IMR-90 (cell line): ENCODE data around the gene SYT5. TPM values are rescaled to one million over a fixed set of nuclear protein-coding genes. Genes with fewer than 3 reads are reported as not detected.

Experiments used
- ATAC-seq: fragments of 200-7000 bp; cut with Tn5 transposase; 2 replicates; pipeline ENCODE4 v1.9.1; 2020; ENCODE audit warnings: low read depth, mild to moderate bottlenecking, moderate library complexity
- BruUV-seq: library from RNA; stranded (reverse); fragments of 400-500 nt; replicated peaks from 2 replicates; lab custom pipeline; 2021; lab: Mats Ljungman, UMichigan
- CTCF ChIA-PET: fragments of 300-600 bp; formaldehyde crosslinking; extraction: SDS; loops from one replicate; lab custom pipeline; 2021; ENCODE audit warnings: antibody characterized with exemption; lab: Yijun Ruan, JAX
- POLR2A ChIA-PET: fragments of 300-600 bp; sonication (Branson Sonifier 250); formaldehyde crosslinking; loops from one replicate; lab custom pipeline; 2022; ENCODE audit warnings: antibody characterized with exemption; ENCODE audit not compliant: unreplicated experiment; lab: Charles Lee
- DNase-seq: peaks from one replicate; pipeline ENCODE4 v3.0.0; 2013
- H2AFZ ChIP-seq: replicated peaks from 2 replicates; pipeline ENCODE3; 2013; ENCODE audit warnings: low read length, mild to moderate bottlenecking; ENCODE audit not compliant: poor library complexity
- H2AK5ac ChIP-seq: 2 replicates; pipeline ENCODE4 v1.6.1; 2013; ENCODE audit warnings: low read depth, low read length, inconsistent platforms
- H2AK9ac ChIP-seq: replicated peaks from 2 replicates; pipeline ENCODE3; 2013; ENCODE audit warnings: mild to moderate bottlenecking, low read depth, low read length, moderate library complexity; ENCODE audit not compliant: poor library complexity
- H2BK120ac ChIP-seq: 2 replicates; pipeline ENCODE4 v1.6.1; 2013; ENCODE audit warnings: low read depth, low read length, inconsistent platforms
- H2BK15ac ChIP-seq: 3 replicates; pipeline ENCODE4 v1.6.1; 2013; ENCODE audit warnings: low read depth, low read length, inconsistent platforms
- H2BK20ac ChIP-seq: 2 replicates; pipeline ENCODE4 v1.6.1; 2013; ENCODE audit warnings: low read depth, mild to moderate bottlenecking, inconsistent platforms, low read length, moderate library complexity
- H2BK5ac ChIP-seq: 2 replicates; pipeline ENCODE4 v1.6.1; 2013; ENCODE audit warnings: mild to moderate bottlenecking, low read depth, low read length, inconsistent platforms; ENCODE audit not compliant: poor library complexity, severe bottlenecking
- H3K14ac ChIP-seq: replicated peaks from 2 replicates; pipeline ENCODE4 v1.6.1; 2013; ENCODE audit warnings: low read depth, low read length, inconsistent platforms
- H3K18ac ChIP-seq: 2 replicates; pipeline ENCODE4 v1.6.1; 2013; ENCODE audit warnings: low read depth, low read length, control low read depth
- H3K23ac ChIP-seq: 2 replicates; pipeline ENCODE4 v1.6.1; 2013; ENCODE audit warnings: low read depth, low read length, inconsistent platforms
- H3K27ac ChIP-seq: 2 replicates; pipeline ENCODE4 v1.5.1; 2013; ENCODE audit warnings: mild to moderate bottlenecking, control low read depth, low read length; ENCODE audit not compliant: insufficient read depth
- H3K27me3 ChIP-seq: 2 replicates; pipeline ENCODE4 v1.6.1; 2013; ENCODE audit warnings: low read length; ENCODE audit not compliant: control insufficient read depth, insufficient read depth
- H3K36me3 ChIP-seq: 2 replicates; pipeline ENCODE4 v1.6.1; 2013; ENCODE audit warnings: low read length, mixed read lengths; ENCODE audit not compliant: control insufficient read depth, insufficient read depth
- H3K4ac ChIP-seq: 2 replicates; pipeline ENCODE4 v1.6.1; 2013; ENCODE audit warnings: low read depth, low read length, inconsistent platforms
- H3K4me1 ChIP-seq: 2 replicates; pipeline ENCODE4 v1.6.1; 2013; ENCODE audit warnings: low read length, mixed read lengths; ENCODE audit not compliant: control insufficient read depth, insufficient read depth
- H3K4me2 ChIP-seq: 2 replicates; pipeline ENCODE4 v1.6.1; 2013; ENCODE audit warnings: low read depth, mild to moderate bottlenecking, control low read depth, low read length, moderate library complexity
- H3K4me3 ChIP-seq: 2 replicates; pipeline ENCODE4 v1.5.1; 2013; ENCODE audit warnings: low read depth, mild to moderate bottlenecking, control low read depth, low read length, moderate library complexity; ENCODE audit not compliant: insufficient read depth
- H3K56ac ChIP-seq: 2 replicates; pipeline ENCODE4 v1.6.1; 2013; ENCODE audit warnings: low read length, inconsistent platforms; ENCODE audit not compliant: insufficient read depth; ENCODE audit errors: extremely low read depth
- H3K79me1 ChIP-seq, 2 experiments: 2 replicates each; pipeline ENCODE4 v1.6.1; 2013; ENCODE audit warnings: low read length in 2 of 2, inconsistent platforms in 1 of 2, low read depth in 1 of 2
- H3K9ac ChIP-seq: 2 replicates; pipeline ENCODE4 v1.6.1; 2013; ENCODE audit warnings: low read depth, low read length, control low read depth
- H3K9me1 ChIP-seq: 2 replicates; pipeline ENCODE4 v1.6.1; 2013; ENCODE audit warnings: low read length, inconsistent platforms; ENCODE audit not compliant: insufficient read depth
- H3K9me3 ChIP-seq: 2 replicates; pipeline ENCODE4 v1.6.1; 2013; ENCODE audit warnings: low read length; ENCODE audit not compliant: control insufficient read depth, insufficient read depth
- H4K20me1 ChIP-seq: 2 replicates; pipeline ENCODE4 v1.6.1; 2013; ENCODE audit warnings: low read length, inconsistent platforms; ENCODE audit not compliant: insufficient read depth
- H4K5ac ChIP-seq: 2 replicates; pipeline ENCODE4 v1.6.1; 2013; ENCODE audit warnings: mild to moderate bottlenecking, low read depth, low read length, control low read depth
- H4K8ac ChIP-seq, 2 experiments: 2 replicates each; pipeline ENCODE4 v1.6.1; 2013; ENCODE audit warnings: low read depth in 2 of 2, low read length in 2 of 2, control low read depth in 1 of 2, inconsistent platforms in 1 of 2
- H4K91ac ChIP-seq: 2 replicates; pipeline ENCODE4 v1.6.1; 2013; ENCODE audit warnings: low read depth, low read length, inconsistent platforms; ENCODE audit not compliant: insufficient read depth
- BHLHE40 ChIP-seq: fragments of 150-350 bp; IDR thresholded peaks from 2 replicates; pipeline ENCODE4 v1.6.1; 2016; ENCODE audit warnings: mild to moderate bottlenecking, low read depth, low read length
- CEBPB ChIP-seq: IDR thresholded peaks from 2 replicates; pipeline ENCODE4 v1.6.1; 2012; ENCODE audit warnings: low read depth, low read length, improper control_type of control experiment
- CHD1 ChIP-seq: IDR thresholded peaks from 2 replicates; pipeline ENCODE4 v1.6.1; 2012; ENCODE audit warnings: low read depth, low read length, improper control_type of control experiment
- CTCF ChIP-seq: conservative IDR thresholded peaks from 2 replicates; pipeline ENCODE4 v1.5.1; 2012; ENCODE audit warnings: mild to moderate bottlenecking, low read depth, low read length, improper control_type of control experiment
- ELK1 ChIP-seq: fragments of 150-350 bp; IDR thresholded peaks from 2 replicates; pipeline ENCODE4 v1.6.1; 2016; ENCODE audit warnings: low read depth, mild to moderate bottlenecking, low read length, moderate library complexity, borderline replicate concordance
- FOS ChIP-seq: fragments of 150-350 bp; IDR thresholded peaks from 2 replicates; pipeline ENCODE4 v1.6.1; 2016; ENCODE audit warnings: low read depth, low read length
- MAFK ChIP-seq: IDR thresholded peaks from 2 replicates; pipeline ENCODE4 v1.6.1; 2012; ENCODE audit warnings: low read depth, low read length, improper control_type of control experiment
- MAZ ChIP-seq: IDR thresholded peaks from 2 replicates; pipeline ENCODE4 v1.6.1; 2012; ENCODE audit warnings: low read depth, mild to moderate bottlenecking, low read length, improper control_type of control experiment, moderate library complexity, borderline replicate concordance
- MXI1 ChIP-seq: IDR thresholded peaks from 2 replicates; pipeline ENCODE4 v1.6.1; 2012; ENCODE audit warnings: low read depth, mild to moderate bottlenecking, low read length, moderate library complexity, borderline replicate concordance
- NFE2L2 ChIP-seq: fragments of 150-350 bp; IDR thresholded peaks from 2 replicates; pipeline ENCODE4 v1.6.1; 2016; ENCODE audit warnings: low read depth, mild to moderate bottlenecking, low read length
- POLR2A ChIP-seq: IDR thresholded peaks from 2 replicates; pipeline ENCODE4 v1.6.1; 2012; ENCODE audit warnings: mild to moderate bottlenecking, low read depth, low read length
- RAD21 ChIP-seq: IDR thresholded peaks from 2 replicates; pipeline ENCODE4 v1.6.1; 2012; ENCODE audit warnings: low read length, improper control_type of control experiment
- RCOR1 ChIP-seq: IDR thresholded peaks from 2 replicates; pipeline ENCODE4 v1.6.1; 2012; ENCODE audit warnings: mild to moderate bottlenecking, low read length, improper control_type of control experiment; ENCODE audit not compliant: insufficient replicate concordance
- RFX5 ChIP-seq: IDR thresholded peaks from 2 replicates; pipeline ENCODE4 v1.8.0; 2012; ENCODE audit warnings: low read depth, mild to moderate bottlenecking, low read length, moderate library complexity
- USF2 ChIP-seq: fragments of 150-350 bp; IDR thresholded peaks from 2 replicates; pipeline ENCODE4 v1.6.1; 2017; ENCODE audit warnings: mild to moderate bottlenecking, antibody characterized with exemption, low read length, low read depth
- WGBS, 2 experiments: methylation state at CpG; one replicate each; pipeline versions ENCODE4 v1.1.5 to v1.1.7; 2013; ENCODE audit warnings: missing lambda C conversion rate in 2 of 2; ENCODE audit not compliant: insufficient read length in 1 of 2; ENCODE audit errors: extremely low coverage in 2 of 2; 5-methylcytosine and 5-hydroxymethylcytosine counted together
- dilution Hi-C: fragments of 300-500 bp; cut with HindIII; formaldehyde crosslinking; loops from one replicate; pipeline ENCODE4 v1.14.3; 2018; ENCODE audit warnings: low sequenced_read_pairs; ENCODE audit not compliant: unreplicated experiment
- in situ Hi-C: fragments of 300-500 bp; cut with MboI; formaldehyde crosslinking; loops from 3 replicates; pipeline ENCODE4 v1.14.3; 2019; ENCODE audit warnings: low sequenced_read_pairs, inconsistent platforms, mixed read lengths
- intact Hi-C: fragments of 100-400 bp; cut with micrococcal nuclease; formaldehyde crosslinking; loops from 2 replicates; pipeline ENCODE4 v1.10.0; 2022
- polyA plus RNA-seq, 3 experiments: library from polyadenylated mRNA; depleted of rRNA; stranded (reverse); fragments of >200 nt; gene quantifications; 2 replicates each; pipeline ENCODE4 v1.2.3, GENCODE V29; 2012; ENCODE audit warnings: low replicate concordance in 1 of 3
- total RNA-seq: library from RNA; depleted of rRNA; stranded (reverse); fragments of >200 nt; gene quantifications from 2 replicates; pipeline ENCODE4 v1.2.3, GENCODE V29; 2012

Gene SYT5
- total and polyA plus RNA-seq, 2 of the 4 experiments (the other 2 are of a cell fraction): under 0.01 to 0.15 TPM

- in situ Hi-C loops (no loop called here), intact Hi-C loops (no loop called here), dilution Hi-C loops (no loop called here)
- no peak overlapping the region for H3K14ac ChIP-seq
- H2BK5ac ChIP-seq: no peak overlapping the region
- no peak overlapping the region for H2AK9ac ChIP-seq
- H3K4me3 ChIP-seq: no peak overlapping the region
- no peak overlapping the region for H3K27ac ChIP-seq
- H3K23ac ChIP-seq: no peak overlapping the region
- no peak overlapping the region for H3K4me2 ChIP-seq
- 0 out of 2 replicates have a peak, but pooled peaks cover 6% of the 10 kb centered on the region for H3K9me1 ChIP-seq
- H3K9ac ChIP-seq: no peak overlapping the region
- no peak overlapping the region for H3K4ac ChIP-seq
- no peak for ATAC-seq
- no peak overlapping the region for H2AFZ ChIP-seq
- DNase-seq: no peak
- BruUV-seq: no TSS peak
- H3K79me1 ChIP-seq: peaks cover 3 to 8% of the 10 kb centered on the region in 2 experiments; a peak in 2 of 4 replicates
- H4K8ac ChIP-seq: no peak overlapping the region
- 95% methylated on average over 11 of the region's 18 CpGs; no CpG with 5 or more reads in 1 of the 2 experiments for WGBS, 2 experiments
- H4K5ac ChIP-seq: no peak overlapping the region
- no peak overlapping the region for H2BK120ac ChIP-seq
- TF ChIP-seq USF2 (no peak), CHD1 (no peak), POLR2A (no peak), CTCF (no peak), MAZ (no peak), BHLHE40 (no peak), RCOR1 (no peak), ELK1 (no peak), MXI1 (no peak), RFX5 (no peak), NFE2L2 (no peak), CEBPB (no peak), FOS (no peak), MAFK (no peak), RAD21 (no peak)
- H3K36me3 ChIP-seq: peaks cover 49% of the 10 kb centered on the region
- H4K20me1 ChIP-seq: peaks cover 15% of the 10 kb centered on the region
- no peak overlapping the region for H3K56ac ChIP-seq
- no peak overlapping the region for H3K18ac ChIP-seq
- H3K4me1 ChIP-seq: no peaks in the 10 kb centered on the region
- no peak overlapping the region for H2BK20ac ChIP-seq
- no peaks in the 10 kb centered on the region for H3K9me3 ChIP-seq
- POLR2A ChIA-PET: no interaction called here
- H3K27me3 ChIP-seq: no peaks in the 10 kb centered on the region
- H2AK5ac ChIP-seq: no peak overlapping the region
- CTCF ChIA-PET: no interaction called here
- H4K91ac ChIP-seq: no peak overlapping the region
- no peak overlapping the region for H2BK15ac ChIP-seq
These were observed 49.2 kb upstream of the SYT5 start for GRCh38 chr19:55229145-55229788.
